H1 (cell line): ENCODE measurements around the gene KLHL9. TPM values are rescaled to one million over a fixed set of nuclear protein-coding genes. Genes with fewer than 3 reads are reported as not detected.

ENCODE experiments used
- CHD7 ChIP-seq: fragments of 300-600 bp; sonication (generic); IDR thresholded peaks from 2 replicates; pipeline ENCODE4 v1.7.1; 2012; ENCODE audit warnings: low read length, moderate library complexity, mild to moderate bottlenecking, inconsistent platforms; ENCODE audit not compliant: insufficient replicate concordance
- FOSL1 ChIP-seq: IDR thresholded peaks from 2 replicates; pipeline ENCODE4 v1.6.1; 2011; ENCODE audit warnings: mild to moderate bottlenecking, low read depth, low read length, moderate library complexity; ENCODE audit not compliant: insufficient read depth
- HDAC2 ChIP-seq, 2 experiments: fragments of 300-600 bp in 1 of 2; sonication (generic) in 1 of 2; IDR thresholded peaks; 2 replicates each; pipeline ENCODE4 v1.6.1; 2011 to 2012; ENCODE audit warnings: low read depth in 2 of 2, low read length in 2 of 2, mild to moderate bottlenecking in 2 of 2, moderate library complexity in 2 of 2, borderline replicate concordance in 1 of 2, inconsistent platforms in 1 of 2
- SIRT6 ChIP-seq: IDR thresholded peaks from one replicate; pipeline ENCODE4 v1.7.1; 2012; ENCODE audit warnings: low read length, inconsistent platforms
- SIX5 ChIP-seq: IDR thresholded peaks from 2 replicates; pipeline ENCODE4 v1.6.1; 2011; ENCODE audit warnings: mild to moderate bottlenecking, low read depth, low read length
- SP4 ChIP-seq: IDR thresholded peaks from 2 replicates; pipeline ENCODE4 v1.6.1; 2012; ENCODE audit warnings: low read length, inconsistent platforms
- polyA plus RNA-seq, 7 experiments: library from polyadenylated mRNA; depleted of rRNA in 3 of 7; stranded (reverse) in 5 of 7; unstranded in 2 of 7; fragments of >200 nt in 5 of 7; fragments of 200-250 nt in 2 of 7; gene quantifications; 1 replicate in 5 of 7; 2 replicates in 1 of 7; 4 replicates in 1 of 7; pipeline versions ENCODE4 v1.2.1 to v1.2.3, GENCODE V29; 2011 to 2013; ENCODE audit warnings: missing spikeins in 2 of 7, mixed read lengths in 2 of 7
- total RNA-seq: library from RNA; stranded (reverse); fragmentation: NEBNext Ultra II Directional; extraction: Animal tissue kit (Norgen Biotek cat#: 25700); gene quantifications from 2 replicates; pipeline ENCODE4 v1.2.1, GENCODE V29; 2021

Gene KLHL9
- total and polyA plus RNA-seq, 2 of the 8 experiments (the other 6 are each of a cell fraction or from before 2014, with no cell fraction given) = 4.9 to 15.7 TPM

- TF ChIP-seq SP4 (no peak), CHD7 (no peak), SIRT6 (no peak), FOSL1 (no peak), HDAC2 (IDR thresholded peaks at IDR 0.05; ENCODE audit: borderline replicate concordance in 1 of 2, low read depth in 2 of 2, low read length in 2 of 2) (no peak), SIX5 (no peak)
- TF ChIP-seq, all 59 proteins: peak for 0
Observed at GRCh38 chr9:21333226-21333625, 2.0 kb downstream of the KLHL9 start (continued).
